Fibroblast of the aortic adventitia (primary cell): ENCODE measurements around the gene TP53. TPM values are rescaled to one million over a fixed set of nuclear protein-coding genes. Genes with fewer than 3 reads are reported as not detected.

ENCODE experiments used
- DNase-seq: peaks from one replicate; pipeline ENCODE4 v3.0.0-alpha.2; 2010; ENCODE audit warnings: low read depth
- H3K4me3 ChIP-seq: 2 replicates; pipeline ENCODE4 v1.5.1; 2011; ENCODE audit warnings: low read depth, mild to moderate bottlenecking, control low read depth, low read length, moderate library complexity
- CTCF ChIP-seq: IDR thresholded peaks from 2 replicates; pipeline ENCODE4 v1.5.1; 2011; ENCODE audit warnings: mild to moderate bottlenecking, low read length, control low read depth, inconsistent platforms; ENCODE audit not compliant: insufficient read depth
- total RNA-seq: library from RNA; depleted of rRNA; stranded (reverse); fragments of >200 nt; gene quantifications from 2 replicates; pipeline ENCODE4 v1.2.3, GENCODE V29; 2012; ENCODE audit warnings: low replicate concordance

The TP53 gene
- total RNA-seq, 1 donor = 68.7 TPM

- DNase-seq = no peak
- TF ChIP-seq CTCF = no peak
- H3K4me3 ChIP-seq = no peak overlapping the region
Measured at GRCh38 chr17:7712111-7712771, 25.0 kb upstream of the TP53 start.

- no peak overlapping the region for H3K4me3 ChIP-seq
- no peak for DNase-seq
- peak; percentile 27 for TF ChIP-seq CTCF
Measured at GRCh38 chr17:7711051-7711755, 23.9 kb upstream of the TP53 start.

- DNase-seq = no peak
- TF ChIP-seq CTCF = no peak
- H3K4me3 ChIP-seq = no peak overlapping the region
Measured at GRCh38 chr17:7710301-7710700, 23.0 kb upstream of the TP53 start.

- no peak for DNase-seq
- TF ChIP-seq CTCF = no peak
- no peak overlapping the region for H3K4me3 ChIP-seq
Measured at GRCh38 chr17:7709031-7709430, 21.7 kb upstream of the TP53 start.

GRCh38 chr17:7707858-7708750, 20.8 kb upstream of the TP53 start:
- no peak overlapping the region for H3K4me3 ChIP-seq

GRCh38 chr17:7707446-7707845, 20.2 kb upstream of the TP53 start:
- DNase-seq = no peak
- no peak overlapping the region for H3K4me3 ChIP-seq
- no peak for TF ChIP-seq CTCF

More at GRCh38 chr17:7707858-7708750, 20.8 kb upstream of the TP53 start:
- TF ChIP-seq CTCF = no peak
- no peak for DNase-seq
